T-helper 1 cell (primary cell): ENCODE measurements around the gene RBPJL.

Experiments
- DNase-seq, 5 donors: peaks; one replicate each; pipeline ENCODE4 v3.0.0-alpha.2; 2012 to 2020

Gene RBPJL

DNA sequence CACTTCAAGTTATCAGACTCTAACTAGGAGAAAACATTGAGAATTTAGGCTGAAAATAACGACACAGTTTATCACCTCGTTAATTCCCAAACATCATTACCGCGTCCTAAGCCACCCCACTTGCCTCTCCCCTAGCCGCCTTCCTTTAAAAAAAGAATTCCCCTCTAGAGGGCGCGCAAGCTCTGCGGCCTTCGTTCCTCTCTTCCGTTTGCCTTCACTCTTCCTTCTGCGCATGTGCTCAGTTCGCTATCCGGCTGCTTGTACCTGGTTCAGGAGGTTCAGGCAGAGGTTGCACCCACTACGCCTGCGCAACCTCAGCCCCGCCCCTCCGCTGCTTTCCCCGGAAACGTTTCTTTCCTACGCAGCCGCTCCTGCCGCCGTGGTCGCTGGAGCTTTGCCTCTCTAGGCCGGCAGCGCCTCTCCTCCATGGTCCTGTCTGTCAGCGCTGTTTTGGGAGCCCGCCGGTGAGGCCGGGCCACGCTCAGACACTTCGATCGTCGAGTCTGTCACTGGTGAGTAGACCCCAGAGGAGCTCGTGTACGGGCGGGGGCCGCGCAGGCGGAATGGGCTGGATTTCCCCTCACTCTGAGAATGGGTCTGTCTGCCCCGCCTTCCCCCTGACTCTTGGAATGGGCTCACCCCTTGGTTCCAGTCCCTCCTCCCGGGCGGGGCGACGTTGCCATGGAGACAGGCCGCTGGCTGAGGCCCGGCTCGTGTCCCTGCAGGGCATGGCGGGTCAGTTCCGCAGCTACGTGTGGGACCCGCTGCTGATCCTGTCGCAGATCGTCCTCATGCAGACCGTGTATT, 56.4 kb downstream of the RBPJL start, which contains the start of gene SYS1:
SYS1 (plus strand) TSS at position 353 of the 807 bp plus-strand sequence; CDS start at position 729, 376 bp downstream.
- DNase-seq = peak; percentile 98 to 99 (median 98)

DNA sequence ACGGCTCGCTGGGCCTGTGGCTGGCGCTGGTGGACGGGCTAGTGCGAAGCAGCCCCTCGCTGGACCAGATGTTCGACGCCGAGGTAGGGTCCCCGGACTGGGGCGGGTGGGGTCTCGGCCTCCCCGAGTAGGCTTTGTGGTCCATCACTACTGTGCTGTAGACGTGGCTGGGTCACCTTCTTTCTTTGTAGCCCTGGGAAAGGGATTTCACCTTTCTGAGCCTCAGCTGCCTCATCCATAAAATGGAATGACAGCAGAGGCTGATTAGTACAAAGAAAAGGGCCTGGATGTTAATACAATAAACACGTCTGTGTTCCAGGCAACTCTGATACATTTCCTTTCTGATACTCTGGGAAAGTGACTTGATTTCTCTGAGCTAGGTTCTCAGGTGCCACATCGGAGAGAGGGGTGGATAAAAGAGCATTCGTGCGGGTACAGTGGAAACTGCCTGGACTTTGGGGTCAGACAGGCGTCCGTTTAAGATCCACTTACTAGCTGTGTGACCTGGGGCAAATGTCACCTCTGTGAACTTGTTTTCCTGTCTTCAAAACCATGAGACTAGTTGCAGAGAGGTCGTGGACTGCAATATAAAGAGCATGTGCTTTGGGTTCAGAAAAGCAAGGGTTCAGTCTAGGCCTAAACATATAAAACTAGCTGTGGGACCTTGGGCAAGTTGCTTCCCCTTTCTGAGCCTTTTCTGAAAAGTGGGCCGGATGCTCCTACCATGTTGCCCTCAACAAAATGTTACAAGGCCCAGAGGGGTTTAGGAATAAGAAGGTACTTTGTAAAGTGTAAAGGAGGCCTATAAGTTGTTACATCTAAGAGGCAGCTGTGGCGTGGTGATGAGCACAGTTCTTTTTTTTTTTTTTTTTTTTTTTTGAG, 57.2 kb downstream of the RBPJL start:
- DNase-seq = no peak

GRCh38 chr20:45365444-45365970, 58.9 kb downstream of the RBPJL start:
- DNase-seq = no peak

DNA sequence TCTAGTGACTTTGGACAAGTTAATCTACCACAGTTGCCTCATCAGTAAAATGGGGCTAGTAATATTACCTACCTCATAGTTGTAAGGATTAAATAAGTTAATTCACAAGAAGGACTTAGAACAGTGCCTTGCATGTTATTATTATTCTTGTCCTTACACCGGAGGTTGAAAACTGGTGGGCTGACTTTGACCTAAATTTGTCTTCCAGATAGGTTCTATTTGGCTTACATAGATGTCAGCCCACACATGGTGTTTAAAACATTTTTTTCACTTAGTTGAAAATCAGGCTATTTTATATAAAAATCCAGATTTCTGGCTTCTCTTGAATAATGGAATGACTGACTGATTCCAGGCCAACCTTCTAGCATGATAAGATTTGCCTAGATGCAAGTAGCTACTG, 59.6 kb downstream of the RBPJL start:
- no peak for DNase-seq

DNA sequence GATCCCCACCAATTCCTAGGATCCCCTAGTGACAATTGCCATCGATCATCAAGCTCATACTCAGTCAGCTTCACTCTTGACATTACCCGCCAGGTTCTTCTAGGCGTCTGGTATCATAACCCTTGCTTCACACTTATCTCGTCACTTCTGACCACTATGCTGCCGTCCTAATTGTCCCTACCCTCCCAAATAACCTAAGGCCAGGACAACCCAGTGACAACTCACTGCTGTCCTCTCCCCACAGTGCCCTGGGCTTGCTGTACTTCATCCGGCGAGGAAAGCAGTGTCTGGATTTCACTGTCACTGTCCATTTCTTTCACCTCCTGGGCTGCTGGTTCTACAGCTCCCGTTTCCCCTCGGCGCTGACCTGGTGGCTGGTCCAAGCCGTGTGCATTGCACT, 60.0 kb downstream of the RBPJL start:
- DNase-seq = no peak

DNA sequence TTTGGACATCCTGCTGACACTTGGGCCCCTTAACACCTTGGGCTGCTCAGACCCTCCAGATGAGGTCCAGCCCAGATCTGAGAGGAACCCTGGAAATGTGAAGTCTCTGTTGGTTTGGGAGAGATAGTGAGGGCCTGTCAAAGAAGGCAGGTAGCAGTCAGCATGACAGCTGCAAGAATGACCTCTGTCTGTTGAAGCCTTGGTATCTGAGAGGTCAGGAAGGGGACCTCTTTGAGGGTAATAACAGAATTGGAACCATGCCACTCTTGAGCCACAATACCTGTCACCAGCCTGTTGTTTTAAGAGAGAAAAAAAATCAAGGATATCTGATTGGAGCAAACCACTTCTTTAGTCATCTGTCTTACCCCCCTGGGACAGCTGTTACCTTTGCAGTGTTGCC, 60.5 kb downstream of the RBPJL start:
- no peak for DNase-seq
